Measurements from ENCODE around the gene TP53TG5. TPM values are rescaled to one million over a fixed set of nuclear protein-coding genes. Genes with fewer than 3 reads are reported as not detected.

The TP53TG5 gene
- total RNA-seq, 2 experiments from 2014 or later: 0.36 TPM; not detected in 1

DNA sequence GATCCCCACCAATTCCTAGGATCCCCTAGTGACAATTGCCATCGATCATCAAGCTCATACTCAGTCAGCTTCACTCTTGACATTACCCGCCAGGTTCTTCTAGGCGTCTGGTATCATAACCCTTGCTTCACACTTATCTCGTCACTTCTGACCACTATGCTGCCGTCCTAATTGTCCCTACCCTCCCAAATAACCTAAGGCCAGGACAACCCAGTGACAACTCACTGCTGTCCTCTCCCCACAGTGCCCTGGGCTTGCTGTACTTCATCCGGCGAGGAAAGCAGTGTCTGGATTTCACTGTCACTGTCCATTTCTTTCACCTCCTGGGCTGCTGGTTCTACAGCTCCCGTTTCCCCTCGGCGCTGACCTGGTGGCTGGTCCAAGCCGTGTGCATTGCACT lies 11.5 kb downstream of the TP53TG5 start:
- H3K27me3 ChIP-seq (ENCODE audit: control insufficient read depth in 1 of 2, insufficient read depth in 2 of 2, low read length in 2 of 2): no peaks in the 10 kb centered on the region
- no peak for DNase-seq
- Mint-ChIP-seq H3K36me3 (ENCODE audit: low read depth) (peaks cover 52% of the 10 kb centered on the region), H3K4me1 (ENCODE audit: low read depth) (peaks cover 72% of the 10 kb centered on the region), H3K9me3 (no peaks in the 10 kb centered on the region), H3K4me3 (no peak overlapping the region), H3K27me3 (no peaks in the 10 kb centered on the region), H3K27ac (no peak overlapping the region)
- TF ChIP-seq, protein P1, sequence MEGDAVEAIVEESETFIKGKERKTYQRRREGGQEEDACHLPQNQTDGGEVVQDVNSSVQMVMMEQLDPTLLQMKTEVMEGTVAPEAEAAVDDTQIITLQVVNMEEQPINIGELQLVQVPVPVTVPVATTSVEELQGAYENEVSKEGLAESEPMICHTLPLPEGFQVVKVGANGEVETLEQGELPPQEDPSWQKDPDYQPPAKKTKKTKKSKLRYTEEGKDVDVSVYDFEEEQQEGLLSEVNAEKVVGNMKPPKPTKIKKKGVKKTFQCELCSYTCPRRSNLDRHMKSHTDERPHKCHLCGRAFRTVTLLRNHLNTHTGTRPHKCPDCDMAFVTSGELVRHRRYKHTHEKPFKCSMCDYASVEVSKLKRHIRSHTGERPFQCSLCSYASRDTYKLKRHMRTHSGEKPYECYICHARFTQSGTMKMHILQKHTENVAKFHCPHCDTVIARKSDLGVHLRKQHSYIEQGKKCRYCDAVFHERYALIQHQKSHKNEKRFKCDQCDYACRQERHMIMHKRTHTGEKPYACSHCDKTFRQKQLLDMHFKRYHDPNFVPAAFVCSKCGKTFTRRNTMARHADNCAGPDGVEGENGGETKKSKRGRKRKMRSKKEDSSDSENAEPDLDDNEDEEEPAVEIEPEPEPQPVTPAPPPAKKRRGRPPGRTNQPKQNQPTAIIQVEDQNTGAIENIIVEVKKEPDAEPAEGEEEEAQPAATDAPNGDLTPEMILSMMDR (IDR thresholded peaks at IDR 0.05): no peak
- peaks cover 57% of the 10 kb centered on the region for H3K4me1 ChIP-seq (ENCODE audit: insufficient read depth, low read length)
- no peak overlapping the region for H3K4me3 ChIP-seq (ENCODE audit: low read length)
- H3K27ac ChIP-seq (ENCODE audit: low read depth in 1 of 2, low read length in 2 of 2): no peak overlapping the region
- ATAC-seq (ENCODE audit: poor library complexity): no peak
- peaks cover 36% of the 10 kb centered on the region for H3K36me3 ChIP-seq (ENCODE audit: insufficient read depth, low read length)
- CTCF ChIA-PET: interaction anchor here (5.3 kb wide), 1 partner anchor 70 kb away, joined by 29 read pairs; no protein-coding TSS in a partner anchor
- POLR2A ChIA-PET: interaction anchor here (1.3 to 6.8 kb wide), 2 partner anchors 51 to 83 kb away, joined by 3 to 78 read pairs; partner anchors contain the start of gene PIGT
- intact Hi-C loops (cut with DNase I, micrococcal nuclease): loop anchor here in 1 of 2 experiments (5.0 kb wide), 1 partner anchor 479 kb away; the partner anchor contains the start of gene YWHAB
- H3K9me3 ChIP-seq (ENCODE audit: control insufficient read depth in 1 of 2, insufficient read depth in 1 of 2, low read length in 2 of 2): no peaks in the 10 kb centered on the region

DNA sequence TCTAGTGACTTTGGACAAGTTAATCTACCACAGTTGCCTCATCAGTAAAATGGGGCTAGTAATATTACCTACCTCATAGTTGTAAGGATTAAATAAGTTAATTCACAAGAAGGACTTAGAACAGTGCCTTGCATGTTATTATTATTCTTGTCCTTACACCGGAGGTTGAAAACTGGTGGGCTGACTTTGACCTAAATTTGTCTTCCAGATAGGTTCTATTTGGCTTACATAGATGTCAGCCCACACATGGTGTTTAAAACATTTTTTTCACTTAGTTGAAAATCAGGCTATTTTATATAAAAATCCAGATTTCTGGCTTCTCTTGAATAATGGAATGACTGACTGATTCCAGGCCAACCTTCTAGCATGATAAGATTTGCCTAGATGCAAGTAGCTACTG lies 11.9 kb downstream of the TP53TG5 start:
- no peaks in the 10 kb centered on the region for H3K27me3 ChIP-seq (ENCODE audit: control insufficient read depth in 1 of 2, insufficient read depth in 2 of 2, low read length in 2 of 2)
- no peaks in the 10 kb centered on the region for H3K9me3 Mint-ChIP-seq
- H3K4me3 ChIP-seq (ENCODE audit: low read length): no peak overlapping the region
- no peaks in the 10 kb centered on the region for H3K27me3 Mint-ChIP-seq
- TF ChIP-seq, protein P1 (IDR thresholded peaks at IDR 0.05): no peak
- no peak overlapping the region for H3K27ac ChIP-seq (ENCODE audit: low read depth in 1 of 2, low read length in 2 of 2)
- ChIA-PET CTCF (interaction anchor here (1.0 to 5.3 kb wide), 2 partner anchors 8 to 71 kb away, joined by 4 to 29 read pairs; no protein-coding TSS in a partner anchor), POLR2A (interaction anchor here (1.3 to 6.8 kb wide), 3 partner anchors 7 to 84 kb away, joined by 3 to 184 read pairs (median 78); partner anchors contain the start of gene PIGT)
- no peak for DNase-seq
- ATAC-seq (ENCODE audit: poor library complexity): no peak
- no peak overlapping the region for H3K27ac Mint-ChIP-seq
- H3K36me3 ChIP-seq (ENCODE audit: insufficient read depth, low read length): peaks cover 36% of the 10 kb centered on the region
- peaks cover 56% of the 10 kb centered on the region for H3K4me1 ChIP-seq (ENCODE audit: insufficient read depth, low read length)
- intact Hi-C loops (cut with DNase I, micrococcal nuclease): loop anchor here in 1 of 2 experiments (5.0 kb wide), 1 partner anchor 479 kb away; the partner anchor contains the start of gene YWHAB
- no peak overlapping the region for H3K4me3 Mint-ChIP-seq
- peaks cover 52% of the 10 kb centered on the region for H3K36me3 Mint-ChIP-seq (ENCODE audit: low read depth)
- no peaks in the 10 kb centered on the region for H3K9me3 ChIP-seq (ENCODE audit: control insufficient read depth in 1 of 2, insufficient read depth in 1 of 2, low read length in 2 of 2)
- H3K4me1 Mint-ChIP-seq (ENCODE audit: low read depth): peaks cover 68% of the 10 kb centered on the region

DNA sequence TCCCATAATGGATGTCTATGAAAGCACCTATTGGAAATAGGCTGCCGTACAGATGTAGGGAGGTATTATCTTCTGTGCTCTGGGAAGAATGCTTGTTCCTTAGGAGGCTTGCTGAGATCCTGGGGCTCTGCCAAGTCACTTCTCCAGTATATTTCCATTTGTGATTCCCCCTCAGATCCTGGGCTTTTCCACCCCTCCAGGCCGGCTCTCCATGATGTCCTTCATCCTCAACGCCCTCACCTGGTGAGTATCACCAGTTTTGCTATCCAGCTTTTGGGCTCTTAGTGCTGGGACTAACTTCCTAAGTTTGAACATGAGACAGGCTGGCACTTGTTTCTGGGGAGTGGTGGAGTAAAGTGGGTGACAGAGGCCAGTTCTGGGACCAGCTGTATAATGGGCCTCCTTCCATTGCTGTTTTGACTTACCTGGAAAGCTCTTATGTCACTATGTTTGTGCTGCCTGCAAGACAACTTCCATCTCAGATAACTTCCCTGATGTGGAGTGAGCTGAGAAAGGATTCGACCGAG lies 12.6 kb downstream of the TP53TG5 start:
- no peaks in the 10 kb centered on the region for H3K27me3 Mint-ChIP-seq
- intact Hi-C loops (cut with DNase I, micrococcal nuclease): loop anchor here in 1 of 2 experiments (5.0 kb wide), 1 partner anchor 478 kb away; the partner anchor contains the start of gene YWHAB
- H3K36me3 Mint-ChIP-seq (ENCODE audit: low read depth): peaks cover 52% of the 10 kb centered on the region
- H3K4me3 Mint-ChIP-seq: peak overlapping the region; percentile 52
- CTCF ChIA-PET: interaction anchor here (1.0 to 5.3 kb wide), 2 partner anchors 8 to 71 kb away, joined by 4 to 29 read pairs; no protein-coding TSS in a partner anchor
- no peak for ATAC-seq (ENCODE audit: poor library complexity)
- H3K9me3 Mint-ChIP-seq: no peaks in the 10 kb centered on the region
- peak in 1 of 14 experiments; percentile 2 for DNase-seq
- Histone ChIP-seq H3K4me1 (ENCODE audit: insufficient read depth, low read length) (peaks cover 56% of the 10 kb centered on the region), H3K27me3 (ENCODE audit: control insufficient read depth in 1 of 2, insufficient read depth in 2 of 2, low read length in 2 of 2) (no peaks in the 10 kb centered on the region), H3K9me3 (ENCODE audit: control insufficient read depth in 1 of 2, insufficient read depth in 1 of 2, low read length in 2 of 2) (no peaks in the 10 kb centered on the region), H3K36me3 (ENCODE audit: insufficient read depth, low read length) (peaks cover 36% of the 10 kb centered on the region), H3K4me3 (ENCODE audit: low read length) (no peak overlapping the region), H3K27ac (ENCODE audit: low read depth in 1 of 2, low read length in 2 of 2) (no peak overlapping the region)
- TF ChIP-seq, protein P1 (IDR thresholded peaks at IDR 0.05): no peak
- POLR2A ChIA-PET: interaction anchor here (4.1 to 6.8 kb wide), 2 partner anchors 7 to 52 kb away, joined by 78 to 184 read pairs; partner anchors contain the start of gene PIGT
- H3K4me1 Mint-ChIP-seq (ENCODE audit: low read depth): peaks cover 61% of the 10 kb centered on the region
- H3K27ac Mint-ChIP-seq: peak overlapping the region; percentile 13

All from CD4-positive, alpha-beta T cell (primary cell).